Astrocyte (in vitro differentiated cells and primary cell): ENCODE measurements around the gene ESRRB. TPM values are rescaled to one million over a fixed set of nuclear protein-coding genes. Genes with fewer than 3 reads are reported as not detected.

Experiments
- DNase-seq: peaks from one replicate; pipeline ENCODE4 v3.0.0-alpha.2; 2010; ENCODE audit warnings: low read depth
- FAIRE-seq: peaks from 2 replicates; lab custom pipeline; 2011; peaks lifted over from hg19 to GRCh38; lab: Jason Lieb, UNC
- H2AFZ ChIP-seq: 2 replicates; pipeline ENCODE4 v1.6.0; 2012; ENCODE audit warnings: low read depth, low read length, inconsistent platforms
- H3K27ac ChIP-seq: 2 replicates; pipeline ENCODE4 v1.5.1; 2011; ENCODE audit warnings: low read depth, low read length, inconsistent platforms
- H3K27me3 ChIP-seq: 2 replicates; pipeline ENCODE4 v1.6.0; 2011; ENCODE audit warnings: low read length, inconsistent platforms; ENCODE audit not compliant: insufficient read depth
- H3K36me3 ChIP-seq: 2 replicates; pipeline ENCODE4 v1.5.1; 2011; ENCODE audit warnings: low read length, inconsistent platforms; ENCODE audit not compliant: insufficient read depth
- H3K4me1 ChIP-seq: 2 replicates; pipeline ENCODE4 v1.5.1; 2011; ENCODE audit warnings: low read length, inconsistent platforms; ENCODE audit not compliant: insufficient read depth
- H3K4me2 ChIP-seq: 2 replicates; pipeline ENCODE4 v1.6.0; 2012; ENCODE audit warnings: low read length, inconsistent platforms
- H3K4me3 ChIP-seq: 2 replicates; pipeline ENCODE4 v1.5.1; 2011; ENCODE audit warnings: low read depth, mild to moderate bottlenecking, low read length, inconsistent platforms; ENCODE audit not compliant: insufficient read depth
- H3K79me2 ChIP-seq: 2 replicates; pipeline ENCODE4 v1.6.0; 2012; ENCODE audit warnings: mild to moderate bottlenecking, low read length, inconsistent platforms; ENCODE audit not compliant: insufficient read depth
- H3K9ac ChIP-seq: 2 replicates; pipeline ENCODE4 v1.6.0; 2012; ENCODE audit warnings: mild to moderate bottlenecking, low read length, inconsistent platforms
- H3K9me3 ChIP-seq: 2 replicates; pipeline ENCODE4 v1.5.1; 2012; ENCODE audit warnings: low read depth, mild to moderate bottlenecking, low read length, inconsistent platforms; ENCODE audit not compliant: insufficient read depth
- H4K20me1 ChIP-seq: 2 replicates; pipeline ENCODE4 v1.6.0; 2012; ENCODE audit warnings: low read length, inconsistent platforms; ENCODE audit not compliant: insufficient read depth
- H3K27ac Mint-ChIP-seq: one replicate; pipeline ENCODE4 v1.8.0; 2021; ENCODE audit warnings: mild to moderate bottlenecking, mixed read lengths; ENCODE audit not compliant: unreplicated experiment
- H3K27me3 Mint-ChIP-seq: one replicate; pipeline ENCODE4 v1.8.0; 2021; ENCODE audit warnings: low read depth, mixed read lengths; ENCODE audit not compliant: unreplicated experiment
- H3K36me3 Mint-ChIP-seq: one replicate; pipeline ENCODE4 v1.8.0; 2021; ENCODE audit warnings: low read depth, mixed read lengths; ENCODE audit not compliant: unreplicated experiment
- H3K4me1 Mint-ChIP-seq: one replicate; pipeline ENCODE4 v1.8.0; 2021; ENCODE audit warnings: low read depth, mixed read lengths; ENCODE audit not compliant: unreplicated experiment
- H3K4me3 Mint-ChIP-seq: one replicate; pipeline ENCODE4 v1.8.0; 2021; ENCODE audit warnings: mild to moderate bottlenecking, moderate library complexity, mixed read lengths; ENCODE audit not compliant: unreplicated experiment
- H3K9me3 Mint-ChIP-seq: one replicate; pipeline ENCODE4 v1.8.0; 2021; ENCODE audit warnings: mild to moderate bottlenecking, mixed read lengths; ENCODE audit not compliant: unreplicated experiment
- EZH2 ChIP-seq: IDR thresholded peaks from 2 replicates; pipeline ENCODE4 v1.6.1; 2012; ENCODE audit warnings: mild to moderate bottlenecking, low read length, inconsistent platforms; ENCODE audit not compliant: insufficient read depth
- total RNA-seq: library from RNA; stranded (reverse); gene quantifications from 2 replicates; pipeline ENCODE4 v1.2.1, GENCODE V29; 2021
- TF ChIP-seq, protein P1 (sequence below): IDR thresholded peaks from 2 replicates; pipeline ENCODE4 v1.5.1; 2011; ENCODE audit warnings: low read depth, mild to moderate bottlenecking, inconsistent platforms, low read length, moderate library complexity; ENCODE audit not compliant: insufficient read depth

The ESRRB gene
- total RNA-seq, 1 donor from 2014 or later = not detected

DNA sequence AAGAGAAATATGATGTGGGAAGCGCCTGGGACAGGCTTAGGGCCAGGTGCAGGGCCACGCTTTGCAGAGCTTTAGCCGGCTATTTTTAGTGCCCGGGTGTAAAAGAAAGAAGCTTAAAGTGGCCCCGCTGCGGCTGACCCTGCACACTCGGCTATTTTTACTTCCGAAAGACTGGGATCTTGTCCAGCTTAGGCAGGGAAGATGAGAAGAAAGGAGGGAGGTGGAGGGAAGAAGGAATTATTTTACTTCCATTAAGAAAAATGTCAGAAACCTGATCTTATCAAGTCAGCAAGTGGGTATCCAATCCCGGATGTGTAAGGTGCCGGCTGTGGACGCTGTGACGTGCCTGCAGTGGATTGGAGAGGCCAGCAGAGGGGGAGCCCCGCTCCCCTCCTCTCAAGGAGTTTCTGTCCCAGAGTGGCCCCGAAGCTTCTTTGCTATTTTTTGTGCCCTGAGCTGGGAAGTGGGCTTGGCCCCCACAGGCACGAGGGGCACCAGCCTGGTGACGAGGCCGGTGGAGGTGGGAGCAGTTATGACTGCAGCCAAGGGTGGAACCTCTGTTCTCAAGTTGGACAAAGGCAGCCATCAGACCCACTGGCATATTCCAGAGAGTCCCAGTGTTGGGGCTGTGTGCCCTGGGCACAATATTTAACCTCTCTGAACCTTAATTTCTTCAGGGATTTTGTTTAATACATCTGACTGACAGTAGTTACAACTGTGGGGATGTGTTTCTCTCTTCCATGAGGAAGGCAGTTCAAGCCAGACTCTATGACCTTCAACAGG, 97.7 kb downstream of the ESRRB start:
- Histone ChIP-seq H3K4me2 (peak overlapping the region; percentile 58), H3K9ac (no peak overlapping the region), H3K9me3 (no peaks in the 10 kb centered on the region), H2AFZ (peak overlapping the region; percentile 49), H3K36me3 (no peaks in the 10 kb centered on the region), H3K27me3 (no peaks in the 10 kb centered on the region), H3K79me2 (no peaks in the 10 kb centered on the region), H3K4me1 (no peaks in the 10 kb centered on the region), H3K4me3 (no peak overlapping the region), H4K20me1 (no peaks in the 10 kb centered on the region), H3K27ac (no peak overlapping the region)
- Mint-ChIP-seq H3K4me1 (no peaks in the 10 kb centered on the region), H3K9me3 (no peaks in the 10 kb centered on the region), H3K4me3 (no peak overlapping the region), H3K27me3 (peaks cover 26% of the 10 kb centered on the region), H3K36me3 (no peaks in the 10 kb centered on the region), H3K27ac (no peak overlapping the region)
- FAIRE-seq (no peak), DNase-seq (peak; percentile 6)
- TF ChIP-seq EZH2 = no peak
- TF ChIP-seq, protein P1, sequence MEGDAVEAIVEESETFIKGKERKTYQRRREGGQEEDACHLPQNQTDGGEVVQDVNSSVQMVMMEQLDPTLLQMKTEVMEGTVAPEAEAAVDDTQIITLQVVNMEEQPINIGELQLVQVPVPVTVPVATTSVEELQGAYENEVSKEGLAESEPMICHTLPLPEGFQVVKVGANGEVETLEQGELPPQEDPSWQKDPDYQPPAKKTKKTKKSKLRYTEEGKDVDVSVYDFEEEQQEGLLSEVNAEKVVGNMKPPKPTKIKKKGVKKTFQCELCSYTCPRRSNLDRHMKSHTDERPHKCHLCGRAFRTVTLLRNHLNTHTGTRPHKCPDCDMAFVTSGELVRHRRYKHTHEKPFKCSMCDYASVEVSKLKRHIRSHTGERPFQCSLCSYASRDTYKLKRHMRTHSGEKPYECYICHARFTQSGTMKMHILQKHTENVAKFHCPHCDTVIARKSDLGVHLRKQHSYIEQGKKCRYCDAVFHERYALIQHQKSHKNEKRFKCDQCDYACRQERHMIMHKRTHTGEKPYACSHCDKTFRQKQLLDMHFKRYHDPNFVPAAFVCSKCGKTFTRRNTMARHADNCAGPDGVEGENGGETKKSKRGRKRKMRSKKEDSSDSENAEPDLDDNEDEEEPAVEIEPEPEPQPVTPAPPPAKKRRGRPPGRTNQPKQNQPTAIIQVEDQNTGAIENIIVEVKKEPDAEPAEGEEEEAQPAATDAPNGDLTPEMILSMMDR = no peak

DNA sequence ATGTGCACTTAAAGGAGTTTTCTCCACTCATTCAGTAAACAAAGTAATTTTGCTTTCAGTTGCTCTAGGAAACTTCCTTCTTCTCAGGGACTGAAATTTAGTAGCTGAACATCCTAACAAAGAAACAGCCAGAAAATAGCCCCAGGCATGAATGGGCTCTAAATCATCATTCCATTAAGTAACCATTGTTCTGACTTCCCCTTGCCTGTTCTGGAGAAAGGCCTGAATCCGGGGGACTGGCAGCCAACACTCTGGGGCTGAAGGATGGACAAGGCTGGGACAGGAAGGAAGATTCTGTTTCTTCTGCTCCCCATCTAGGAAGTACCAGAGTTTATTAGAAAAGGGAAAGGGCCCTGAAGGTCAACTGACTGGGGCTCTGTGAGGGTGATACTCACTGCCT, 104.5 kb downstream of the ESRRB start:
- no peak overlapping the region for H2AFZ ChIP-seq
- H3K27me3 ChIP-seq = no peaks in the 10 kb centered on the region
- no peaks in the 10 kb centered on the region for H3K36me3 ChIP-seq
- no peak overlapping the region for H3K4me3 Mint-ChIP-seq
- H3K4me1 ChIP-seq = no peaks in the 10 kb centered on the region
- H3K36me3 Mint-ChIP-seq = peaks cover 3% of the 10 kb centered on the region
- peaks cover 30% of the 10 kb centered on the region for H3K27me3 Mint-ChIP-seq
- FAIRE-seq (no peak), DNase-seq (no peak)
- no peak overlapping the region for H3K27ac Mint-ChIP-seq
- no peak overlapping the region for H3K27ac ChIP-seq
- peaks cover 2% of the 10 kb centered on the region for H3K9me3 Mint-ChIP-seq
- H3K4me1 Mint-ChIP-seq = no peaks in the 10 kb centered on the region
- no peaks in the 10 kb centered on the region for H3K9me3 ChIP-seq
- no peaks in the 10 kb centered on the region for H4K20me1 ChIP-seq
- H3K9ac ChIP-seq = no peak overlapping the region
- H3K4me3 ChIP-seq = no peak overlapping the region
- TF ChIP-seq, protein P1 = no peak
- TF ChIP-seq EZH2 = no peak
- H3K79me2 ChIP-seq = no peaks in the 10 kb centered on the region
- no peak overlapping the region for H3K4me2 ChIP-seq

DNA sequence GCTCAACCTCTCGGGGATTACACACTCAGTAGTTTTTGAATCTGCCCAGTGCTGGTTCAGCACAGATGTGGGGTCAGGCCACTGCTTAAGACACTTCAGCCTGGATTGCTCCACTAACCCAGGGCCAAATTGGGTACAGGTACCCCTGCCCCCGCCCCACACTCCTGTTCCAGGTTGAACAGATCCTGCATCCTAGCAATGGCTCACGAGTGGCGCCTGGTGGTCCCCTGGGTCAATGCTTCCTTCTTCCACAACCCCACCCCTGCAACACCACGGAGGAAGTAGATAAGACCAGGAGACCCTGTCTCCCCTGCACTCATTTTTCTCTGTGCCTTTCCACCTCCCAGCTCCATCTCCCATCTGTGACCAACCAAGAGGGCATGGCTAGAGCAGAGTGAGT, 108.4 kb downstream of the ESRRB start:
- H3K36me3 Mint-ChIP-seq = peaks cover 3% of the 10 kb centered on the region

More for the DNA sequence above, 108.4 kb downstream of the ESRRB start:
- Mint-ChIP-seq H3K4me3 (no peak overlapping the region), H3K4me1 (no peaks in the 10 kb centered on the region), H3K9me3 (peaks cover 2% of the 10 kb centered on the region), H3K27me3 (peaks cover 30% of the 10 kb centered on the region), H3K27ac (no peak overlapping the region)
- no peak overlapping the region for H2AFZ ChIP-seq
- TF ChIP-seq EZH2 = no peak
- TF ChIP-seq, protein P1 = no peak
- H3K4me3 ChIP-seq = no peak overlapping the region
- H3K27ac ChIP-seq = no peak overlapping the region
- H3K36me3 ChIP-seq = no peaks in the 10 kb centered on the region
- no peaks in the 10 kb centered on the region for H4K20me1 ChIP-seq
- no peaks in the 10 kb centered on the region for H3K4me1 ChIP-seq
- FAIRE-seq (no peak), DNase-seq (no peak)
- no peak overlapping the region for H3K4me2 ChIP-seq
- no peaks in the 10 kb centered on the region for H3K79me2 ChIP-seq
- H3K27me3 ChIP-seq = no peaks in the 10 kb centered on the region
- no peak overlapping the region for H3K9ac ChIP-seq
- H3K9me3 ChIP-seq = no peaks in the 10 kb centered on the region
